AG09309 (cell line): ENCODE results near the gene BIRC5.

Experiments used
- DNase-seq: peaks from one replicate; pipeline ENCODE4 v3.0.0-alpha.2; 2010; ENCODE audit warnings: low read depth
- H3K4me3 ChIP-seq: 2 replicates; pipeline ENCODE4 v1.5.1; 2011; ENCODE audit warnings: mild to moderate bottlenecking, low read depth, low read length, moderate library complexity; ENCODE audit not compliant: control insufficient read depth
- TF ChIP-seq, protein P1 (sequence below): IDR thresholded peaks from 2 replicates; pipeline ENCODE4 v1.5.1; 2011; ENCODE audit warnings: mild to moderate bottlenecking, low read depth, low read length, inconsistent platforms; ENCODE audit not compliant: insufficient read depth, control insufficient read depth; ENCODE audit errors: missing control alignments

Gene BIRC5

GRCh38 chr17:78214016-78214705 is at the start of gene BIRC5:
TSS of gene BIRC5 (plus strand) at chr17:78214253. CDS start at chr17:78214317, 64 bp downstream.
- peak; percentile 11 for DNase-seq
- peak within 1 kb of the TSS; percentile 83 for H3K4me3 ChIP-seq
- TF ChIP-seq, protein P1, sequence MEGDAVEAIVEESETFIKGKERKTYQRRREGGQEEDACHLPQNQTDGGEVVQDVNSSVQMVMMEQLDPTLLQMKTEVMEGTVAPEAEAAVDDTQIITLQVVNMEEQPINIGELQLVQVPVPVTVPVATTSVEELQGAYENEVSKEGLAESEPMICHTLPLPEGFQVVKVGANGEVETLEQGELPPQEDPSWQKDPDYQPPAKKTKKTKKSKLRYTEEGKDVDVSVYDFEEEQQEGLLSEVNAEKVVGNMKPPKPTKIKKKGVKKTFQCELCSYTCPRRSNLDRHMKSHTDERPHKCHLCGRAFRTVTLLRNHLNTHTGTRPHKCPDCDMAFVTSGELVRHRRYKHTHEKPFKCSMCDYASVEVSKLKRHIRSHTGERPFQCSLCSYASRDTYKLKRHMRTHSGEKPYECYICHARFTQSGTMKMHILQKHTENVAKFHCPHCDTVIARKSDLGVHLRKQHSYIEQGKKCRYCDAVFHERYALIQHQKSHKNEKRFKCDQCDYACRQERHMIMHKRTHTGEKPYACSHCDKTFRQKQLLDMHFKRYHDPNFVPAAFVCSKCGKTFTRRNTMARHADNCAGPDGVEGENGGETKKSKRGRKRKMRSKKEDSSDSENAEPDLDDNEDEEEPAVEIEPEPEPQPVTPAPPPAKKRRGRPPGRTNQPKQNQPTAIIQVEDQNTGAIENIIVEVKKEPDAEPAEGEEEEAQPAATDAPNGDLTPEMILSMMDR, result no peak

- DNase-seq, result no peak
- no peak overlapping the region for H3K4me3 ChIP-seq
- TF ChIP-seq, protein P1, result no peak
These were observed 49.1 kb upstream of the BIRC5 start for GRCh38 chr17:78164748-78165607.

GRCh38 chr17:78166416-78166815 is 47.6 kb upstream of the BIRC5 start:
- TF ChIP-seq, protein P1, result no peak
- no peak overlapping the region for H3K4me3 ChIP-seq
- no peak for DNase-seq

DNA sequence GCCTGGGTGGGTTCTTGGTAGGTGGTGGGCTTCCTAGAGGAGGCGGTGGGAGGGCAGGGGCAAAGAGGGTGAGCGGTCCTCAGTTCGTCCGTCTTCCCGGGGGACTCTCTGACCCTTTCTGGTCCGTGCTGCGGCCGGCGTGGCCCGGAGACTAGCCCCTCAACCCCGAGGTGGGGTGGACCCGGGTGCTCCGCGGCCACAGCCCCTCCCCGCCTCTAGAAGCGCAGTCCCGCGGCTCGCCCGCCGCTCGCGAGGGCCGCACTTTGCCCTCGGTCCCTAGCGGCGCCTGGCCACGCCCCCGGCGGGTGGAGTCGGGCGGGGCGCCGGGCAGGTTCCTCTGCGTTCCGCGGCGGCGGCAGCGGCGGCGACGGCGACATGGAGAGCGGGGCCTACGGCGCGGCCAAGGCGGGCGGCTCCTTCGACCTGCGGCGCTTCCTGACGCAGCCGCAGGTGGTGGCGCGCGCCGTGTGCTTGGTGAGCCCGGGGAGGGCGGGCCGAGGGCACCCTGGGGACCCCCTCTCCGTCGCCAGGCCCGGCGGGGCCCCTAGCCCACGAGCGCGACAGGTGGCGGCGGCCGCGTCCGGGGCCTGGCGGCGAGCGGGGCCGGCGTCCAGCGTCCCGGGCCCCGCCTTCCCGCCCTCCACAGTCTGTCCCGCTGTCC is 45.7 kb upstream of the BIRC5 start, which contains the start of gene SYNGR2:
TSS of gene SYNGR2 (plus strand) at position 340 of the 661 bp plus-strand sequence. CDS start at position 376, 36 bp downstream.
- TF ChIP-seq, protein P1, result no peak
- H3K4me3 ChIP-seq, result peak within 1 kb of the TSS; percentile 69
- DNase-seq, result no peak

DNA sequence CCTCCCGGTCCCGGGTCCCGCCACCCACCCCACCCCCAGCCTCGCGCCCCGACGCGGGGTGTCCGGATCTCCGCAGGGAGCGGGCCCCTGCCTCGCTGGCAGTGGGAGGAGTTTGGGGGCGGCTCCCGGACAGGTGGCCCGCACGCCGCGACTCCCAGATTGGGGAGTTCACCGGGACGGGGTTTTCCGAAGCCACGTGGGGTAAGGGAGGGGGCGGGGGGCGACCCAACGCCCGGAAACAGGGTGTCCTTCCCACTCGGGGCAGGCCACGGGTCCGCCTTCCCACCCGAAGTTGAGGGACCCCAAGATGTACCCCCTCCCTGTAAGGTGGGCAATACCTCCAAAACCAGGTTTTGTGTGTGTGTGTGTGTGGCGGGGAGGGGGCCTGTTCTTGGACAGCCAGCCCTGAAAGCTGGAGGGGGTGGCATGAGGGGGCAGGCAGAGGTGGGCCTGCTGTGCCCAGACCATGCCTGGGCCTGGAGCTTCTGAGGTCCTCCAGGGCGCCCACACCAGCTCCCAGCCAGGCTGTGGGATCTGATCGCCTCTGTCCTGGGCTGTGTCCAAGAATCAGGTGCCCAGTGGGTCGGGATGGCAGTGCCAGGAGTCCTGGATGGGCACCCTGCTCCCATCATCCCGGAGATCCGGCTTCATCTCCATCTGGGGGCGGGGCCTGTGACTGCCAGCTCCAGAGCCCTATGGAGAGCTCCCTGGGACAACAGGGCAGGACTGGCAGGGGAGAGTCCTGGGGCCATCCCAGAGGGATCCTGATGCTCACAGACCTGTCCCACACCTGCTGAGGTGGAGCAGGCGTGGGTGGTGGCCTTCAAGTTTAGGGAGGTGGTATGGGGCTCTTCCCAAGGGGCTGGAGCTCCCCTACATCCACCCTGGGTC is 44.9 kb upstream of the BIRC5 start:
- TF ChIP-seq, protein P1, result no peak
- DNase-seq, result no peak
- H3K4me3 ChIP-seq, result peak overlapping the region; percentile 69
